Small intestine (tissue), 7 donors: ENCODE results near the gene CLEC18A. TPM values are rescaled to one million over a fixed set of nuclear protein-coding genes. Genes with fewer than 3 reads are reported as not detected.

Experiments used
- DNase-seq, 2 donors: peaks; one replicate each; pipeline versions ENCODE4 v3.0.0 to v3.0.0-alpha.2; 2013
- FAIRE-seq: peaks from 2 replicates; lab custom pipeline; 2012; peaks lifted over from hg19 to GRCh38; lab: Jason Lieb, UNC
- H3K27ac ChIP-seq, 3 donors: one replicate each; pipeline ENCODE4 v1.5.1; 2013; ENCODE audit warnings: low read length in 2 of 3, mild to moderate bottlenecking in 2 of 3, control low read depth in 1 of 3, inconsistent platforms in 1 of 3, low read depth in 1 of 3, moderate library complexity in 1 of 3
- H3K27me3 ChIP-seq, 3 donors: one replicate each; pipeline ENCODE4 v1.6.1; 2013; ENCODE audit warnings: low read length in 3 of 3, inconsistent platforms in 1 of 3; ENCODE audit not compliant: control insufficient read depth in 3 of 3, insufficient read depth in 3 of 3
- H3K36me3 ChIP-seq, 3 donors: one replicate each; pipeline ENCODE4 v1.6.1; 2013; ENCODE audit warnings: low read length in 3 of 3, inconsistent platforms in 1 of 3, low read depth in 1 of 3, mild to moderate bottlenecking in 1 of 3, moderate library complexity in 1 of 3; ENCODE audit not compliant: control insufficient read depth in 3 of 3, insufficient read depth in 2 of 3
- H3K4me1 ChIP-seq, 3 donors: one replicate each; pipeline ENCODE4 v1.6.1; 2013; ENCODE audit warnings: low read length in 2 of 3, inconsistent platforms in 1 of 3, low read depth in 1 of 3, mild to moderate bottlenecking in 1 of 3, moderate library complexity in 1 of 3; ENCODE audit not compliant: control insufficient read depth in 3 of 3, insufficient read depth in 2 of 3
- H3K4me3 ChIP-seq, 3 donors: one replicate each; pipeline ENCODE4 v1.5.1; 2013; ENCODE audit warnings: low read length in 3 of 3, control low read depth in 1 of 3, inconsistent platforms in 1 of 3, low read depth in 1 of 3, mild to moderate bottlenecking in 1 of 3, moderate library complexity in 1 of 3
- H3K9me3 ChIP-seq, 2 donors: one replicate each; pipeline ENCODE4 v1.6.1; 2013; ENCODE audit warnings: low read depth in 1 of 2, low read length in 1 of 2; ENCODE audit not compliant: control insufficient read depth in 2 of 2, insufficient read depth in 1 of 2
- WGBS, 3 donors: extraction: QIAGEN DNeasy Blood & Tissue Kit; methylation state at CpG; one replicate each; pipeline ENCODE4 v1.1.7; 2013; 5-methylcytosine and 5-hydroxymethylcytosine counted together
- polyA plus RNA-seq, 4 donors: library from polyadenylated mRNA; stranded (reverse) in 3 of 4; unstranded in 1 of 4; fragments of 200-250 nt in 3 of 4; fragments of 120-200 nt in 1 of 4; gene quantifications; one replicate each; pipeline versions ENCODE4 v1.2.1 to v1.2.3, GENCODE V29; 2013
- donor health status: healthy with polysubstance abuse.
- donor health status: control.
- donor health status: control.
- donor health status: Bipolar disorder and iron deficiency.
- donor health status: healthy.

The CLEC18A gene
- polyA plus RNA-seq, 4 donors, result 0.87 to 8.1 (median 2.9) TPM

DNA sequence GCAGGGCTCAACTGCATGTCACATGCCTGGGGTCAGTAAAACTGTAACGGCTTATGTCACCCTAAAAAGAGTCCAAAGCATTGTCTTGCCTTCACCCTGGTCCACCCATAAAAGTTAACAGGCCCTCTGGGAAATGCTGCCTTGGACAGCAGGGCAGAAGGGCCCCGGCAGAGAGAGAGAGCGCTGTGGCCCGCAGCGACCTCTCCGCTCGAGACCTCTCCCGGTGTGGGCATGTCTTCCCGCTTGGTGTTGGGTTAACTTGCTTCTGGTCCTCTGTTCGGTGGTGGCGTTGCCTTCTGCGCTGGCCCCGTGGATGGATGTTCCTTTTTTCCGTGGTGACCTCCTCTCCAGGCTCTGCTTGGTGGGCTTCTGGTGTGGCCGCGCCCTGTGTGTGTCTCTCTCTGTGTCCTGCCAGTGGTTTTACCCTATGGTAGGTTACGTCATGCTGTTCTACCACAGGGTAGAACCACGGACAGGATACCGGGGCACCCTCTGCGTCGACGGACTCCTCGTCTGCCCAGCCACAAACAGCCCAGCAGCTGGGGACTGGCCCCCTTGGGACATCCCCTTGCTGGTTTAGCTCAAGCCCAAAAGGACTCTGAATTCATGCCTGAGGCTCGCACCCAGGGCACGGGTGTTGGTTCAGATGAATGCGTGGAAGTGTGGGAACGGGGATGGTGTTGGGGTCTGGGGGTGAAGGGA is 18.3 kb upstream of the CLEC18A start:
- H3K9me3 ChIP-seq, result no peaks in the 10 kb centered on the region
- H3K36me3 ChIP-seq, result peaks cover 25 to 98% (median 30%) of the 10 kb centered on the region in 3 donors
- no peaks in the 10 kb centered on the region for H3K27me3 ChIP-seq
- no peak overlapping the region for H3K4me3 ChIP-seq
- DNase-seq (no peak), FAIRE-seq (no peak)
- no peaks in the 10 kb centered on the region for H3K4me1 ChIP-seq
- no peak overlapping the region for H3K27ac ChIP-seq
- WGBS, 3 donors, result 89 to 93% (median 91%) methylated on average over 27 of the region's 27 CpGs

GRCh38 chr16:69934044-69934443 is 17.1 kb upstream of the CLEC18A start:
- H3K27me3 ChIP-seq, result no peaks in the 10 kb centered on the region
- DNase-seq, result no peak
- H3K27ac ChIP-seq, result no peak overlapping the region
- no peaks in the 10 kb centered on the region for H3K4me1 ChIP-seq
- no peak for FAIRE-seq
- 80 to 91% (median 88%) methylated on average over 10 of the region's 10 CpGs for WGBS, 3 donors
- no peak overlapping the region for H3K4me3 ChIP-seq
- no peaks in the 10 kb centered on the region for H3K9me3 ChIP-seq
- peaks cover 35 to 98% (median 36%) of the 10 kb centered on the region in 3 donors for H3K36me3 ChIP-seq

GRCh38 chr16:69934751-69935150 is 16.4 kb upstream of the CLEC18A start:
- no peak for FAIRE-seq
- H3K4me3 ChIP-seq, result no peak overlapping the region
- no peak overlapping the region for H3K27ac ChIP-seq
- no peaks in the 10 kb centered on the region for H3K4me1 ChIP-seq
- H3K9me3 ChIP-seq, result no peaks in the 10 kb centered on the region
- H3K36me3 ChIP-seq, result peaks cover 37 to 98% (median 39%) of the 10 kb centered on the region in 3 donors
- no peaks in the 10 kb centered on the region for H3K27me3 ChIP-seq
- no peak for DNase-seq
- 96 to 99% (median 99%) methylated on average over 17 of the region's 17 CpGs for WGBS, 3 donors

- Histone ChIP-seq H3K4me3 (no peak overlapping the region), H3K9me3 (no peaks in the 10 kb centered on the region), H3K36me3 (peaks cover 39 to 98% (median 39%) of the 10 kb centered on the region in 3 donors), H3K4me1 (no peaks in the 10 kb centered on the region), H3K27me3 (no peaks in the 10 kb centered on the region), H3K27ac (no peak overlapping the region)
- no peak for DNase-seq
- WGBS, 3 donors, result 93 to 97% (median 95%) methylated on average over 19 of the region's 19 CpGs
- no peak for FAIRE-seq
Observed at GRCh38 chr16:69935278-69935711, 15.8 kb upstream of the CLEC18A start.

- no peak for DNase-seq
- Histone ChIP-seq H3K36me3 (peaks cover 39 to 98% (median 43%) of the 10 kb centered on the region in 3 donors), H3K4me3 (no peak overlapping the region), H3K4me1 (no peaks in the 10 kb centered on the region), H3K9me3 (no peaks in the 10 kb centered on the region), H3K27me3 (no peaks in the 10 kb centered on the region), H3K27ac (no peak overlapping the region)
- no peak for FAIRE-seq
- 92 to 94% (median 93%) methylated on average over 10 of the region's 10 CpGs for WGBS, 3 donors
Observed at GRCh38 chr16:69935740-69936139, 15.4 kb upstream of the CLEC18A start.

GRCh38 chr16:69936252-69936651 is 14.9 kb upstream of the CLEC18A start:
- H3K27me3 ChIP-seq, result no peaks in the 10 kb centered on the region
- no peak overlapping the region for H3K27ac ChIP-seq
- DNase-seq (no peak), FAIRE-seq (no peak)
- no peaks in the 10 kb centered on the region for H3K4me1 ChIP-seq
- H3K9me3 ChIP-seq, result no peaks in the 10 kb centered on the region
- 96 to 97% (median 96%) methylated on average over 16 of the region's 16 CpGs for WGBS, 3 donors
- no peak overlapping the region for H3K4me3 ChIP-seq
- H3K36me3 ChIP-seq, result peaks cover 39 to 99% (median 40%) of the 10 kb centered on the region in 3 donors

DNA sequence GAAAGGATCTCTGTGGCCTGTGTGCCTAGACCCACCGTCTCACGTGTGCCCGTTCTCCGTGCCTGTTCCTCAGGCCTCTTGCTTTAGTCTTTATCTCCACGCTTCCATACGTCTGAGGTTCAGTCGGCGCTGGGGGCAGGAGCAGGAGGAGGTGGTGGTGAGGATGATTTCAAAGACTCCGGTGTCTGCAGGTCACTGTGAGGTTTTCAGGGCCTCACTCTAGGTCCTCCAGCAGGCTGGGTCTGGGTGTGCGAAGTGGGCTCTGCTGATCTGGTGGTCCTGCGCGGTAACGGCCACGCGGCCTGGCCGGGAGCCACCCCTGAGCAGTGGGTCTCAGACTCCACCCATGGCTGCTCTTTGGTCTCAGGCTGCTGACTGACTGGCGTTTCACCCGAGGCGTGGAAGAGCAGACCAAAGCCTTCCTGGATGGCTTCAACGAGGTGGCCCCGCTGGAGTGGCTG is 14.4 kb upstream of the CLEC18A start:
- WGBS, 3 donors, result 95 to 97% (median 96%) methylated on average over 21 of the region's 21 CpGs
- Histone ChIP-seq H3K4me3 (no peak overlapping the region), H3K36me3 (peaks cover 36 to 99% (median 36%) of the 10 kb centered on the region in 3 donors), H3K27me3 (no peaks in the 10 kb centered on the region), H3K4me1 (no peaks in the 10 kb centered on the region), H3K9me3 (no peaks in the 10 kb centered on the region), H3K27ac (no peak overlapping the region)
- no peak for FAIRE-seq
- DNase-seq, result no peak

GRCh38 chr16:69937465-69937951 is 13.6 kb upstream of the CLEC18A start:
- WGBS, 3 donors, result 91 to 95% (median 95%) methylated on average over 16 of the region's 16 CpGs
- Histone ChIP-seq H3K4me1 (no peaks in the 10 kb centered on the region), H3K36me3 (peaks cover 35 to 98% (median 36%) of the 10 kb centered on the region in 3 donors), H3K27ac (no peak overlapping the region), H3K4me3 (no peak overlapping the region), H3K9me3 (no peaks in the 10 kb centered on the region), H3K27me3 (no peaks in the 10 kb centered on the region)
- FAIRE-seq (no peak), DNase-seq (no peak)
